Skin of body (tissue), 2 donors: ENCODE data around the gene GSAP. TPM values are rescaled to one million over a fixed set of nuclear protein-coding genes. Genes with fewer than 3 reads are reported as not detected.

Source experiments
- DNase-seq: peaks from one replicate; lab custom pipeline; 2025; lab: John Stamatoyannopoulos, UW
- total RNA-seq: library from RNA; depleted of rRNA; stranded (reverse); fragments of >200 nt; gene quantifications from one replicate; pipeline ENCODE4 v1.2.3, GENCODE V29; 2014

Gene GSAP
- total RNA-seq, 1 donor from 2014 or later: 7.4 TPM

DNA sequence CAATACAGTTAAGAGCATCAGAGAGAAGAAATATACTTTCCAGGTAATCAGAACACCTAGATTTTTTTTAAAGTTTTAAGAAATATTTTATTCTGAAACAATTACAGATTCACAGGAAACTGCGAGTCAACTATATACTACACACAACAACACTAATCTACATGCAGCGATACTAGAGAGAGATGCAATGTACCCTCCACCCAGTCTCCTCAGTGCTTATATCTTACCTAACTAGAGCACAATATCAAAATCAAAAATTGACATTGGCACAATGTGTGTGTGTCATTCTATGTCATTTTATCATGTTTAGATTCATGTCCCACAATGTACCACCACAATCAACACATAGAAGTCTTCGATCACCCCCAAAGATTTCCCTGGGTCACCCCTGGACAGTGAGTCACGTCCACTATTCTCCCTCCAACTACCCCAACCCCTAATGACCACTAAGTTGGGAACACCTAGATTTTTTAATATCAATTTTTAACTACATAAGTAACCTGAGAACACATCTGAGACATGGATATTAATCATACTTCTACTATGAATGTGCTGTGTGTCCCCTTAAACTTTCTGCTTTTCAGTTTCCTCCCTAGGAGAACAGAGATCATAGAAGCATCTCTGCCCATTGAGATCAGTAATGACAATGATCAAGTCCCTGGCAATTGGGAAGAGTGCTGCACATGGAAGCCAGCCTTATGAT is 86.5 kb downstream of the GSAP start:
- no peak for DNase-seq

DNA sequence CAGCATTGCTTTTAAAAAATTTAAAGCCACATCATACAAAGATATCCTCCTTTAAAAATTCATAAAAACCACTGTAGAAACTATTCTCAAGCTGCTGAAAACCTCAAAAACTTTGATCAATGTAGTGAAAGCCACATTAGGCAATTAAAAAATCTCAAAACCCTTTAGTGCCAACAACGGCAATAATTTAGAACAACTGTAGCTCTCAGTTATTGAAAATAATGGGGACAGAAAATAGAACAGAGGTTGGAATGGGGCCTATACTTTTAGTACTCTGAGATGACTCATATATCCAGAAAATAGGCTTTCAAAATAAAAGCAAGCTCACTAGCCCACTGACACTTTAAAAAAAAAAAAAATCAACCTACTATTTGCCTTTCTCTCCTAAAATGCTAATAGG is 87.5 kb downstream of the GSAP start:
- DNase-seq: no peak

DNA sequence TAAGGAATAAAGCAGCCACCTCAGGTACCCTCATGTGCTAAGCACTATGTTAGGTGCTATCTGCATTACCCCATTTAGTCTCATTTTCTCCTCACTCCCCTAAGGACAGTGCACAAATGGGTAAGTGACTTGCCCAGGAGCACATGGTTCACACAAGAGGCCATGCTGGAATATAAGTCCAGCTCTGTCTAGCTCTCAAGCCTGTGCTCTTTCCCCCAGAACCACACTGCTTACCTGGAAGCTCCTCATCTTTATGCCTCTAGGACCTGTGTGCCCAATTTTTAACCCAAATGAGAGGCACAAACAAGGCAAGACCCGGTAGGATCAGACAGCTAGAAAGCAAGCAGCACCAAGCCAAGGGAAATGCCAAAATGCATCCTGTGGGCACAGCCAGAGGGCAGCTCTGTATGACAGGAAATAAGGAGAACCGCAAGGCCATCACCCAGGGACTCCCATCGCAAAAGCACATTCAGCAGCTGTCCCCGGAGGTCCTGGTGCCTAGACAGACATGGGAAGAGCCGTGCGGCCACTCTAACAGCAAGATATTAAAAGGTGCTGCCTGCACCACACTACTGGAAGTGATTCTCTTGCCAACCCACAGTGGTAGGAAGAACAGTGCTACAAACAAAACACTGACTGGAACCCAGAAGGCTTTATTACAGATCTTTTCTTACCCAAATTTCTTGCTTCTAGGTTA is 88.1 kb downstream of the GSAP start:
- no peak for DNase-seq

DNA sequence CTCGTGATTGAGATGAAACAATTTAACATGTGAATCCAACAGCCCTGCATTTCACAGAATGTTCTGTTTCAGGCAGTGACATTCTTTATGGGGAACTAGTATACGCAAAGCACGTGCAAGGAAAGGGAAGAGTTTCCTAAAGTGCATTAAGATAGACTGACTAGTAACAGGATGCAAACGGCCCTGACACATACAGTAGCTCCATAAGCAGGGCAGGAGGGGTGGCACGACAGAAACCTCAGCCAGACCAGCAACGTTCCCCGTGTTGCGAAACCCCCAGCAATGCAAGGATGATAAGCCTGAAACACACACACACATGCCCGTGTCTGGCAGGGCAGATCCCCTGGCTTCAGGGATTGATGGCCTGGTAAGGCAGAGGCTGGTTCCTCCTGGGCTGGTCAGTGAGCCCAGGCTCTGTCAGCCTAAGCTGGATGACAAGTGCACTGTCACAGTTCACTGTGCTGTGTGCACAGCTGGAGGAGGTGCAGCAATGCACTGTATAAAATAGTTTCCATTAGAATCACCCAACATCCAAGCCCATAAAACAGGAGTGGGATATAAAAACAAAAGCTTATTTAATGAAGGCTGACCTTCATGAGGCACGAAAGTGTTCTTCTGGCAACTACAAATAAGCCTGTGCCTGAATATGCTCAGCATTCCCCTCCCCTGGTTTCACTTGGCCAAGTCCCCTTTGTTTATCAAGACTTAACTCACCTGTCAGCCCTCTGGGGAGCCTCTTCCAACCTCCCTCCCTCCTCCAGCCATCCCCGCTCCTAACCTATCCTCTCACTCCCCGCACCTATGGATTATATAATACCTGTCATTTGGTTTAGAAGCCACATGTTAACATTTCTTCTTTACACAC is 88.8 kb downstream of the GSAP start:
- no peak for DNase-seq

DNA sequence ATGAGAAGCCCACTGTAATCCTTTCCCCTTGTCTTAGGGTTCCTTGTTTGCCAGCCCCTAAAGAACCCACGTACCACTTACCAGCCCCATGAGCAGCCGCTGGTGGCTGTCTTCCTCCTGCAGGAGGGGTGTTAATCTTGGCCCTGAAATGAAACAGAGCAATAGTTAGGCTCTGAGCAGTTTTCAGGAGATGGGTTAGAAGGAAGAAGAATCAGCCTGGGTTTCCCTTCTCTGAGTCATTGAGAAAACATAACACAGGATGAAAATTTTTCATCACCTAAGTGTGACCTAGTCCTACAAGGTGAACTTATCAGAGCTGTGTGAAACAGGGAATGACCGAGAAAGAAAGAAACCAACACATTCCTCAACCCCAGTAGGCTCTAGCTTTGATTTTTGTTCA is 90.0 kb downstream of the GSAP start:
- DNase-seq: no peak

DNA sequence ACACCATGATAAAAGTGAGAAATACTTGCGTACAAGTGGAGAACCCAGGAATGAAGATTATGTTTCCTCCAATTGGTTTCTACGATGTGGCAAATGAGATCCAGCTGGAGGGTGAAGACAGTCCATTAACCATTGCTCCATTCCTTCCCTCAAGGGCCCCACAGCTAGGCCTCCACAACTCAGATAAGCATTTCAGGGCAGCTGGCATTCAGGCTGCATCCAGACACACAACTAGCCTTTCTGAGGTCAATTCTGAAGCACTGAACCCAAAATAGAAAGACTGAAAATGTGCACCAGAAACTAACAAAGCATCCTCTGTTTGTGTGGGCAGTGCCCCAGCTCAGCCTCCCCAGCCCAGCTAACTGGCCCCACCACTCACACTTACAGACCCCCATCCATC is 94.8 kb downstream of the GSAP start:
- DNase-seq: no peak

DNA sequence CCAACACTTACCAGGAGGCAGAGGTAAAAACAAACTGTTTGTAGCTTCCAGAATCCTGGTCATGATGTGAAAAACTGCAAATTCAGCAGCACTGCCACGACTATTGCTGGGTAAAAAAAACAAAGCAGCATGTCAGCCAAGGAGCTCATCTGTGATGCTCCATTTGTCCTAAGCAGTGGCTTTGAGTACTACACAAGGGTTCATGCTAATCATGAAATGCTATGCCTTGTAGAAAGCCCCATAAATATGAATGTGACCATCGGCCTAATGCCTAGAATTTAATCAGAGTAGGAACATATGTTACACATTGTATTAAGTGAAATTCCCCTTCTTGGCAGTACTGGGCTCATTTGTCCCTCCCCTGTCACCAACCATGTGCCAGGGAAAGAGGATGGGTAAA is 95.4 kb downstream of the GSAP start:
- no peak for DNase-seq

DNA sequence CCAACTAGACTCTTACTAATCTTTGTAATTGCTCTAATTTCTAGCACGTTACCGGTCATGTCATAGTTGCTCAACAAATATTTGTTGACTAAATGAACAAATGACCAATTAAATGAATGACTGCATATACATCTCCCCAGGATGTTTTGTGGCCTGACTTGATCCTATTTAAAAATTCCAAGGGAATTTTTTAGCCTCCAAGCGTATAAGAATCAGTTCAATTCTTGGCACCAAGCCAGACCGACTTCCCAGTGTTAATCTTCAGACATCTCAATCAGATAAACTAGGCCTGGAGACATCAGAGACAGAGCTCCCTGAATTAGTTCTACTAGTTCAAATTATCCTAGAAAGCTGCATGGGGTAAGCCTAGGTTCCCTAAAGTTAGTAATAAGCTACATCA is 96.0 kb downstream of the GSAP start:
- no peak for DNase-seq

DNA sequence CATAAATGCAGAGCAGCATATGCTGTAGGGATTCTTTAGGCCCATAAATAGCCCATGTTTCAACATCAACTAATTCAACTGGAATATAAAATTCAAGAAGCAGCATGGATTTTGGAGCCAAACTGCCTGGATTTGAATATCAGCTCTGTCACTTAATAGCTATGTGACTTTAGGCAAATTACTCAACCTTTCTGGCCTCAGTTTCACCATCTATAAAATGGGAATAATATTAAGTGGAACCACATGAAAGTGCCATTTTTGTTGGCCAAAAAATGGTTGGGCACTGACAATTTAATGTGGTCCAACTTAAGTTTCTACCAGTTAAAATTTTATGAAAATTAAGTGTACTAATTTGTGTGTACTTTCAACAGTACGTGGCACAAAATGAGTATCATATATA is 98.1 kb downstream of the GSAP start:
- no peak for DNase-seq

DNA sequence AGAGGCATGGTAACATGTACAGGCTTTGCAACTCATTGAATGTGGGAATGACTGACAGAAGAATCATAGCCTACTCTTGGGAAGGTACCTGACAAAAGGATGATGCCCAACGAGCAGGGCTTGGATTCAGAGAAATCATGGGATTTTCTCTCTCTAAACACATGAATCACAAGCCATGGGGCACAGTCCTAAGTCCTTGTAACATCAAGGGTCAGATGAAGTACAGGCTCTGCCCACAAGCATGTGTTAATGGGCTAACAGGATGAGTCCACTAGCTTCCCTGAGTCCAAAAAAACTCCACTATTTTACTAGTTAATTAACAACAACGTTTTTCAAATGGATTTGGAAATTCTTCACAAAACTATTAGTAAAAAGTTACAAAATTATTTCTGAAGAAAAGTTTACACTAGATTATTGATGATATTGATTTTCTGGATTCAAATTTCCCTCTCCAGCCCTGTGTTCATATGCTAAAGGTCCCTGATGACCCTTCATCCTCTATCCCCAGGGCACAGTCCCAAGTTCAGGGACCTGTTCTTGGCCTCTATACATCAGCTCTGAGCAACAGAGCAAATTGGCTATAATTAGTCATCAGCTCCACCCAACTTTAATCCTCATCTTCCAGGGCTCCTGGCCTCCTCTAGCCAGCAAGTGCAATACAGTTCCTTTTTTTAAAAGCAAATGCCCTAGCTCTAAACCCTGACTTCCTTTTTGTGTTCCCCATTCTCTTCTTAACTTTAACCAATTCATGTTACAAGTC is 99.8 kb downstream of the GSAP start:
- no peak for DNase-seq

DNA sequence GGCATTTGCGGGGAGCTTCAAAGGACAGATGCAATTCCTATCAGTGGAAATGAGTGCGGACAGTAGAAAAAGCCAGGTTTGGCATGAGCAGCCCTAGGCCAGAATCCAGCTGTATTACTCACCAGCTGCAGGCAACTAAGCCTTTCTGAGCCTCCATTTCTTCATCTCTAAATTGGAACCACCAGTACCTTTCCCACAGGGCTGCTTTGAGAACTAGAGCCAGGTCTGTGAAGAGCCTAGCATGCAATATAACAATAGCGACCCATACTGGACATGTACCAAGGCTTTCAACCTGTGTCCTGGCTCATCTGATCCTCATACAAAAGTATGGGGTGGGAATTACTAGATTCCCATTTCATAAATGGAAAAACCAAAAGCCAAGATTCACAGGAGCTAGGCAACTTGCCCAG is 101.0 kb downstream of the GSAP start:
- peak; percentile 74 for DNase-seq

DNA sequence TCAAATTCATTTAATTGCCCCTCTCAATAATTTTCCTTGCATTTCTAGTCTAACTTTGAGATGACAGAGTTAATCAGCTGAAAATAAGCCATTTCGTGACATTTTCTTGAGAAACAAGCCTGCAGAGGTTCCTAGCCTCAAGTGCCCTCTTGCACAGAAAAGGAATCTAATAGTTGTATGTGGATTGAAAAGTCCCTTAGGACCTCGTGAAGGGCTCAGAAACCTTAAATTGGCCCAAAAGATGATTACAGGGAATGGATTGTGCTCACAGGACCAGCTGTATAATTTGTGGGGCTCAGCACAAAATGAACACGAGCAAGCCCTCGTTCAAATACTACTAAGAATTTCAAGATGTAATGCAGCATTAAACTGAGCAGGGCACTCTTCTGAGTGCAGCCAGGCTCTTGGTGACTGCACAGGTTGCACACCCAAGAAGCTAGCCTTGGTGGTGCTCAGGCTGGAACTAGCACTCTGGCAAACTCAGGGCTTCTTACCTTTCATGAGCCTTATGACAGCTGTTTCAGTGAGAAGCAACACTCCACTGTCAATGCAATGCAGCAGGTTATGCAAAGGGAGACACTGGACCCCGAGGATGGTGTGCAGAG is 102.2 kb downstream of the GSAP start:
- DNase-seq: no peak

DNA sequence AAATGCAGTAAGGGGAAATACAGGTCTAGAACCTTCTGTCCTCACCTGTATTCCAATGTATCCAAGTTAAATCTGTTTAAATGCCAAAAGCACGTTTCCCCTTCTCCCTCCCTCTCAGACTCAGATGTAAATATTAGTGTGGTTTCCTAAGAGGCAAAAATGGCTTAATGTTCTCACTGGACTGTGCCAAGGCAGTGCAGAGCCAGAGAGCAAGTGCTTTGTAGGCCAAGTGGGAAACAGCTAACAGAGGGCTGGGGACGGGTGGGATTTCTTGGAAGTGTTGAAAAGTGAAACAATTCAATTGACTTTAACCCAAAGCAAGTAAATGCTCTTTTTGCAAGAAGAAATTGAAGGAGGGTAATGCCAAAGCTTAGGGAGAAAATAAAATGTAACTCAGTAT is 103.1 kb downstream of the GSAP start:
- DNase-seq: no peak

DNA sequence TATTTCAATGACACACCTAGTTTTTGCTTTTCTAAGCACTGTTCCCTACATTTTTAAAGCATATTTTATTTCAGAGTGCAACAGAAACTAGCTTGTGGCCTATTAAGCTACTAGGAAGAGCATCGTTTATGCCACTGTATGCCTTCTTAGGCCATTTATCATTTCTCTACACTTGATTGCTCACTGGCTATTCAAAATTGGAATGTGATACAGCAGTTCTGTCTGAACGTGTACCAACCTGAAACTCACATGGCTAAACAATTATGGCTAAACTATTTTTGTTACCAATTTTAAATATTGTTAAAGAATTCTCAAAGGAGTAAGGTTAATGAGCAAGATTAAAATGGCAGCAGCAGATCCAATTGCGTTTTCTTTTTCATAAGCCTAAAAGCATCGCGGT is 105.2 kb downstream of the GSAP start:
- DNase-seq: no peak

DNA sequence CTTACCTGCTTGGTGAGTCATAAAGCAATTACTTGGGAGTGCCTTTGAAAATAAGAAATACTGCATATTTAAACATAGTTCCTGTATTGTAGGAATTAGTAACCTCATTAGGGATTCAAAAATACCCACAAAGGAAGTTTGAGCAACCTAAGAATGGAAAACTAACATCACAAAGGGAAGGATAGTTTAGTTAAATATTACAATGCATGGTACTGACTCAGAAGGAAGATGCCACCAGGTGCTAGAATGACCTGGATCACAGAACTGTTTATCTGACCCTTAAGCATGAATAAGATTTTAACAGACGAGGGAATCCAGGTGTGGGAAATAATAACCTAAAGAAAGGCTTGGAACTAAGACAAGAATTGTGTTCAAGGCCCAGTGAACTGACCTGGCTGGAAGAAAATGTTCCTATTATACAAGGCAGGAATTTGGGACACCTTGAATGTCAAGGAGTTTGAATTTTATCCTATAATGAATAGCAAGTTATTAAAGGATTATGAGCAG is 106.4 kb downstream of the GSAP start:
- no peak for DNase-seq

DNA sequence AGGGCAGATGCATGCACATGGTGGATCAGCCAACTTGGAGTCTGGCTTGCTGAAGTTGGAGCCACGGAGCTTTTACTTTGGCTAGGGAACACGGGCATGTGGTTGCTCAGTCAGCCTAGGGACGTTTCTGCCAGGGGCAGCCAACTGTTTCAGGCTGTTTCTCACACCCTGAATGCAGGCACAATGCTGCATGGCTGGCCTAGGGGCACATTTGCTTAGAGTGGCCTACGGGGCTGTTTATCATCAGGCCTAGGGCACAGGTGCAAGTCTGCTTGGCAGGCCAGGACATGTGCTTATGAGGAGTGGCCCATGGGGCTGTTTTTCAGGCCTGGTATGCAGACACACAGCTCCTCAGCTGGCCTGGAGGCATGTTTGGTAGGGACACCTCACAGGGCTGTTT is 107.4 kb downstream of the GSAP start:
- no peak for DNase-seq

DNA sequence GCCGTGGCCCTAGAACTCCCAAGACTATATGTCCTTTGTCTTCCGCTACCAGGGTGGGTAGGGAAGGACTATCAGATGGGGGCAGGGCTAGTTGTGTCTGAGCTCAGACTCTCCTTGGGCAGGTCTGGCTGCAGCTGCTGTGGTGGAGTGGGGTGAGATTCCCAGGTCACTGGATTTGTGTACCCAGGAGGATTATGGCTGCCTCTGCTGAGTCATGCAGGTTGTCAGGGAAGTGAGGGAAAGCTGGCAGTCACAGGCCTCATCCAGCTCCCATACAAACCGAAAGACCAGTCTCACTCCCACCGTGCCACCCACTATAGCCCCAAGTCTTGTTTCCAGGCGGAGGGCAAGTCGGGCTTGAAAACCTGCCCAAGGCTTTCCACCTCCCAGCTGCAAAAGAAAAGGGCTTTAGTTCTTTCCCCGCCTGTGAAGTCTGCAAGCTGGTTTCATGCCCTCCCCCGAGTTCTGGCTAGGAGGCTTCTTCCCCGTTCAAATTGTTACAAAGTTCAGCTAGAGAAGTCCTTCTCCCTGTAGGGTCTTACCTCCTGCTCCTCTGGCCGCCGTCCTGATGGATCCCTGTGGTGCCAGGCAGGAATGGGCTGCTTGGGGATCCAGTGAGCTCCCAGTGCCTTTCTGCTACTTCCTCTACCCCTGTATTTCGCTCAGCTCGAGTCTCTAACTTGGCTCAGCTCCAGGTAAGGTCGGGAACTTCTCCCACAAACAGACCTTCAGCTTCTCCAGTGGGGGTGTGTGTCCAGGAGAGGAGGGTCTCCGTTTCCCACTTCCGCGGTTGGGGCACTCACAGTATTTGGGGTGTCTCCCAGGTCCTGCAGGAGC is 109.7 kb downstream of the GSAP start:
- DNase-seq: no peak

DNA sequence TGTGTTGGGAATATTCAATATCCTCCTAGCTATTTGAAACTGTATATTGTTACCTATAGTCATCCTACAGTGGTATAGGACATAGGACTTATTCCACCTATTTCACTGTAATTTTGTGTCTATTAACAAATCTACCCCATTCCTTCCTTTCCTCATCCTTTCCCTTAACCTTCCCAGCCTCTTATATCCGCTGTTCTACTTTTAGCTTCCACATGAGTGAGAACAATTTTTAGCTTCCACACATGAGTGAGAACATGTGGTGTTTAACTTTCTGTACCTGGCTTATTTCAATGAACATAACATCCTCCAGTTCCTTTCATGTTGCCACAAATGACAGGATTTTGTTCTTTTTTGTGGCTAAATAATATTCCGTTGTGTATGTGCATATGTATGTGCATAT is 120.6 kb downstream of the GSAP start:
- no peak for DNase-seq

DNA sequence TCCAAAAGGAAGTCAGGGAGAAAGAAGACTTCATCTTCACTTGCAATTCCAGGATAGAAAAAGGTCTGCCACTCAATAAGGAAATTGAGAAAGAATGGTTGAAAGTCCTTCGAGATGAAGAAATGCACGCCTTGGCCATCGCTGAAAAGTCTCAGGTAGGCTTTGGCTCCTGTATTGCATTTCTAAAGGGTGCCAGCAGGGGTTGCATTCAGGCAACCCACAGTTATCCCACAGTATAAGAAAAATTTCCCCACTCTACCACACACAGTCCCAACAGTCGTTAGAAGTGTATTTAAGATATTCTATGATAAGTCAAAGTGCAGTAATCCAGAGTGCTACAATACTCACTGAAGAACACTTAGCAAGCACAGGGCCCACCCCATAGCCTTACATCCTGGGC is 123.1 kb downstream of the GSAP start:
- DNase-seq: no peak

DNA sequence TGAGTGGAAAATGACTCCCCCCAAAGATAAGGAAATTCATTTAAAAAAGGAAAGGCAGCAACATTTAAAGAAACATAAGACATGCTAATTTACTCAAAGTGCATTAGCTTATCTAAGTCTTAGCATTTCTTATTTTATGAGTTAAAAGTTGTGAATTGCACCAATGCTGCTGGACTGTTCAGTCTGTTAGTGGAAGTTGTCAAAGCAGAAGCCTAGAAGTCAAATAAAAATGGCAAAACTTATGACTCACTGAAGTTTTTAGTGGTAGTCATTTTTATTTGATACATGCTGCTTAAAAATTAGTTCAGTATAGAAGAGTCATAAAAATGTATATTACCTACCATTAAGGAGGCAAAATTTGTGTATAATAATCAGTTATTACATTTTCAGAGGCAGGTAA is 125.7 kb downstream of the GSAP start:
- no peak for DNase-seq
